GM12875 (cell line): Measurements from ENCODE around the gene C2orf72.

ENCODE experiments used
- H3K4me3 ChIP-seq: one replicate; pipeline ENCODE4 v1.5.1; 2011; ENCODE audit warnings: low read depth, low read length, control low read depth
- CTCF ChIP-seq: IDR thresholded peaks from 2 replicates; pipeline ENCODE4 v1.5.1; 2011; ENCODE audit warnings: low read depth, mild to moderate bottlenecking, control low read depth, inconsistent platforms, low read length, moderate library complexity, borderline replicate concordance; ENCODE audit not compliant: insufficient read depth

The C2orf72 gene

GRCh38 chr2:231029563-231029962 lies 7.8 kb upstream of the C2orf72 start:
- TF ChIP-seq CTCF, result no peak
- H3K4me3 ChIP-seq, result no peak overlapping the region

GRCh38 chr2:231030725-231031124 lies 6.6 kb upstream of the C2orf72 start:
- no peak overlapping the region for H3K4me3 ChIP-seq
- no peak for TF ChIP-seq CTCF

GRCh38 chr2:231032575-231033140 lies 4.7 kb upstream of the C2orf72 start:
- no peak overlapping the region for H3K4me3 ChIP-seq
- TF ChIP-seq CTCF, result no peak

GRCh38 chr2:231033147-231034132 lies 3.9 kb upstream of the C2orf72 start:
- no peak overlapping the region for H3K4me3 ChIP-seq
- no peak for TF ChIP-seq CTCF

- H3K4me3 ChIP-seq, result no peak overlapping the region
- no peak for TF ChIP-seq CTCF
These were observed 2.9 kb upstream of the C2orf72 start for GRCh38 chr2:231034291-231034882.

- H3K4me3 ChIP-seq, result no peak overlapping the region
- no peak for TF ChIP-seq CTCF
These were observed 1.2 kb upstream of the C2orf72 start for GRCh38 chr2:231036131-231036530.
